Nephron (organoid): ENCODE data around the gene ZNF627.
"Not testable (repeated sequence)": the region's sequence is repeated elsewhere in the genome, so short reads cannot be mapped to it uniquely, and the experiment has no call there.

ENCODE experiments used
- H3K27ac Mint-ChIP-seq, 3 experiments: 2 replicates each; pipeline ENCODE4 v1.8.0; 2020; ENCODE audit warnings: mixed read lengths in 3 of 3, mild to moderate bottlenecking in 2 of 3, moderate library complexity in 1 of 3
- H3K27me3 Mint-ChIP-seq: 2 replicates; pipeline ENCODE4 v1.8.0; 2021; ENCODE audit warnings: low read depth, mild to moderate bottlenecking, moderate library complexity, mixed read lengths
- H3K36me3 Mint-ChIP-seq: 2 replicates; pipeline ENCODE4 v1.8.0; 2020; ENCODE audit warnings: low read depth, mixed read lengths
- H3K4me1 Mint-ChIP-seq: 2 replicates; pipeline ENCODE4 v1.8.0; 2020; ENCODE audit warnings: mixed read lengths
- H3K4me3 Mint-ChIP-seq, 3 experiments: 2 replicates each; pipeline ENCODE4 v1.8.0; 2020; ENCODE audit warnings: mild to moderate bottlenecking in 3 of 3, mixed read lengths in 3 of 3, moderate library complexity in 2 of 3
- H3K9me3 Mint-ChIP-seq: 2 replicates; pipeline ENCODE4 v1.8.0; 2020; ENCODE audit warnings: mixed read lengths
- TF ChIP-seq, protein P1 (sequence below), 3 experiments: fragments of 200-600 bp; sonication (generic); IDR thresholded peaks; one replicate each; pipeline ENCODE4 v1.5.0; 2021; ENCODE audit warnings: antibody characterized with exemption in 3 of 3; ENCODE audit not compliant: unreplicated experiment in 3 of 3

Gene ZNF627

GRCh38 chr19:11596156-11596555 is 1.1 kb upstream of the ZNF627 start:
- Mint-ChIP-seq H3K4me1 (peaks cover 11% of the 10 kb centered on the region), H3K27me3 (no peaks in the 10 kb centered on the region)
- TF ChIP-seq, protein P1, sequence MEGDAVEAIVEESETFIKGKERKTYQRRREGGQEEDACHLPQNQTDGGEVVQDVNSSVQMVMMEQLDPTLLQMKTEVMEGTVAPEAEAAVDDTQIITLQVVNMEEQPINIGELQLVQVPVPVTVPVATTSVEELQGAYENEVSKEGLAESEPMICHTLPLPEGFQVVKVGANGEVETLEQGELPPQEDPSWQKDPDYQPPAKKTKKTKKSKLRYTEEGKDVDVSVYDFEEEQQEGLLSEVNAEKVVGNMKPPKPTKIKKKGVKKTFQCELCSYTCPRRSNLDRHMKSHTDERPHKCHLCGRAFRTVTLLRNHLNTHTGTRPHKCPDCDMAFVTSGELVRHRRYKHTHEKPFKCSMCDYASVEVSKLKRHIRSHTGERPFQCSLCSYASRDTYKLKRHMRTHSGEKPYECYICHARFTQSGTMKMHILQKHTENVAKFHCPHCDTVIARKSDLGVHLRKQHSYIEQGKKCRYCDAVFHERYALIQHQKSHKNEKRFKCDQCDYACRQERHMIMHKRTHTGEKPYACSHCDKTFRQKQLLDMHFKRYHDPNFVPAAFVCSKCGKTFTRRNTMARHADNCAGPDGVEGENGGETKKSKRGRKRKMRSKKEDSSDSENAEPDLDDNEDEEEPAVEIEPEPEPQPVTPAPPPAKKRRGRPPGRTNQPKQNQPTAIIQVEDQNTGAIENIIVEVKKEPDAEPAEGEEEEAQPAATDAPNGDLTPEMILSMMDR (IDR thresholded peaks at IDR 0.05; ENCODE audit: unreplicated experiment in 3 of 3), result no peak

DNA sequence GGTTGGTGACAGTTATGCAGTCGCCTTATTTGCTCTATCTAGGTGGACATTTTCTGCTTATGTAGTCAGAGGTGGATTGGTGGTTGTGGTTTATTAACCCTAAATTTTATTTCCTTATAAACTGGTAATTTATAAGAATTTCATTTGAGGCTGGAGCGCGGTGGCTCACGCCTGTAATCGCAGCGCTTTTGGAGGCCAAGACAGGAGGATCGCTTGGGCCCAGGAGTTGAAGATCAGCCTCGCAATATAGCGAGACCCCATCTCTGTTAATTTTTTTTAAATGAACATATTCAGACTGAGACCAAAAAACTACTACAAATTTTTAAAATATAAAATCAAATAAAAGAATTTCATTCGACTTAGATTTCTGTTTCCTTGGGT is 810 bp downstream of the ZNF627 start:
- Mint-ChIP-seq H3K9me3 (peaks cover 35% of the 10 kb centered on the region), H3K27ac (peak overlapping the region; percentile 92 to 99 (median 95)), H3K36me3 (peaks cover 58% of the 10 kb centered on the region), H3K4me3 (peak overlapping the region; percentile 96 to 100 (median 97)), H3K4me1 (peaks cover 11% of the 10 kb centered on the region), H3K27me3 (no peaks in the 10 kb centered on the region)
- TF ChIP-seq, protein P1 (IDR thresholded peaks at IDR 0.05; ENCODE audit: unreplicated experiment in 3 of 3), result no peak

More at GRCh38 chr19:11596156-11596555, 1.1 kb upstream of the ZNF627 start:
- peaks cover 39% of the 10 kb centered on the region for H3K36me3 Mint-ChIP-seq
- H3K9me3 Mint-ChIP-seq, result peaks cover 19% of the 10 kb centered on the region
- H3K27ac Mint-ChIP-seq, result no peak overlapping the region
- H3K4me3 Mint-ChIP-seq, result peak overlapping the region; percentile 22 to 97 (median 93)

- peaks cover 65% of the 10 kb centered on the region for H3K36me3 Mint-ChIP-seq
These were observed 1.5 kb downstream of the ZNF627 start for GRCh38 chr19:11598746-11599145.

DNA sequence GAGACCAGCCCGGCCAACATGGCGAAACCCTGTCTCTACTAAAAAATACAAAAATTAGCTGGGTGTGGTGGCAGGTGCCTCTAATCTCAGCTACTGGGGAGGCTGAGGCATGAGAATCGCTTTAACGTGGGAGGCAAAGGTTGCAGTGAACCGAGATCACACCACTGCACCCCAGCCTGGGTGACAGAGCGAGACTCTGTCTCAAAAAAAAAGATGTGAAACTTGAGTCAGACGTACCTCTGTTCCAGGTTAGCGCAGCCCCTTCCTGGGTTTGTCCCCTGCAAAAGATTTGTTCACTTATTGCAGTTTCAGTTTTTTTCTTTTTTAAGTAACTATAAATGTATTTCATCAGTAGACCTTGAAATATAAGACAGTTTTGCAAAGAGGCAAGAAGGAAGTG is 2.4 kb downstream of the ZNF627 start:
- H3K4me1 Mint-ChIP-seq, result peaks cover 11% of the 10 kb centered on the region
- H3K27ac Mint-ChIP-seq, H3K27me3 Mint-ChIP-seq: not testable (repeated sequence)
- peak overlapping the region in 2 of 3 experiments; percentile 96 to 97 for H3K4me3 Mint-ChIP-seq
- peaks cover 49% of the 10 kb centered on the region for H3K9me3 Mint-ChIP-seq
- peaks cover 75% of the 10 kb centered on the region for H3K36me3 Mint-ChIP-seq

More at GRCh38 chr19:11598746-11599145, 1.5 kb downstream of the ZNF627 start:
- peak overlapping the region; percentile 96 to 100 (median 97) for H3K4me3 Mint-ChIP-seq
- H3K27ac Mint-ChIP-seq, result peak overlapping the region; percentile 64 to 99 (median 92)
- H3K4me1 Mint-ChIP-seq, result peaks cover 11% of the 10 kb centered on the region
- H3K27me3 Mint-ChIP-seq, result no peaks in the 10 kb centered on the region
- TF ChIP-seq, protein P1 (IDR thresholded peaks at IDR 0.05; ENCODE audit: unreplicated experiment in 3 of 3), result no peak
- peaks cover 40% of the 10 kb centered on the region for H3K9me3 Mint-ChIP-seq

DNA sequence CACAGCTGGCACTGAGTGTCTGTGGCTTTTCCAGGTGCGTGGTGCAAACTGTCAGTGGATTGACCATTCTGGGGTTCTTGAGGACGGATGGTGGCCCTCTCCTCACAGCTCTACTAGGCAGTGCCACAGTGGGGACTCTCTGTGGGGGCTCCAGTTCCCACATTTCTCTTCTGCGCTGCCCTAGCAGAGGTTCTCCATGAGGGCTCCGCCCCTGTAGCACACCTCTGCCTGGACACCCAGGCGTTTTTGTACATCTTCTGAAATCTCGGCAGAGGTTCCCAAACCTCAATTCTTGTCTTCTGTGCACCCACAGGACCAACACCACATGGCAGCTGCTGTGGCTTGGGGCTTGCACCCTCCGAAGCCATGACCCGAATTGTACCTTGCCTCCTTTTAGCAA is 9.2 kb downstream of the ZNF627 start:
- Mint-ChIP-seq H3K4me3 (no peak overlapping the region), H3K9me3 (peaks cover 82% of the 10 kb centered on the region), H3K36me3 (peaks cover 98% of the 10 kb centered on the region)

DNA sequence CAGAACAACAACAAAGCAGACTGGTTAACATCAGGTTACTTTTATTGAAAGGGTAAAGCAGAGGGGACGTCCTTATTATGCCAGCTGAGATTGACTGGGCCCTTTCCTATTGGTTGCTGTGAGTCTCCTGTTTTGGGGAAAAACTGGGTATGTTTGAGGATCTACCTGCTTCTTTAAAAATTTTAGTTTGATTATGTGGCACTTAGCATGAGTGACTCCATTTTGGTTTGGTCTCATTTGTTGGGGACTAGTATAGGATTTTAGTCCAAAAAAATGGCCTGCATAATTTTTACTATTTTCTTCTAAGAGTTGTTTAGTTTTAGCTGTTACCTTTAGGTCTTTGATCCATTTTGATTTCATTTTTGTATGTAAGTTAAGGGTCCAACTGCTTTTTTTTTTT is 14.4 kb downstream of the ZNF627 start:
- no peaks in the 10 kb centered on the region for H3K4me1 Mint-ChIP-seq
- peaks cover 64% of the 10 kb centered on the region for H3K9me3 Mint-ChIP-seq
- no peak overlapping the region for H3K27ac Mint-ChIP-seq
- TF ChIP-seq, protein P1 (IDR thresholded peaks at IDR 0.05; ENCODE audit: unreplicated experiment in 3 of 3), result no peak
- no peak overlapping the region for H3K4me3 Mint-ChIP-seq
- H3K27me3 Mint-ChIP-seq, result no peaks in the 10 kb centered on the region
- H3K36me3 Mint-ChIP-seq, result peaks cover 96% of the 10 kb centered on the region

More for the DNA sequence above, 9.2 kb downstream of the ZNF627 start:
- Mint-ChIP-seq H3K4me1 (no peaks in the 10 kb centered on the region), H3K27me3 (peaks cover 4% of the 10 kb centered on the region), H3K27ac (no peak overlapping the region)
- TF ChIP-seq, protein P1 (IDR thresholded peaks at IDR 0.05; ENCODE audit: unreplicated experiment in 3 of 3), result no peak
